Nephron progenitor cell (in vitro differentiated cells): ENCODE results near the gene MFF.

ENCODE experiments used
- DNase-seq: peaks from one replicate; pipeline ENCODE4 v3.0.0; 2021
- H3K27ac Mint-ChIP-seq: 2 replicates; pipeline ENCODE4 v1.8.0; 2021; ENCODE audit warnings: mild to moderate bottlenecking, moderate library complexity, mixed read lengths
- H3K27me3 Mint-ChIP-seq: 2 replicates; pipeline ENCODE4 v1.8.0; 2021; ENCODE audit warnings: mild to moderate bottlenecking, low read depth, mixed read lengths; ENCODE audit not compliant: poor library complexity
- H3K36me3 Mint-ChIP-seq: 2 replicates; pipeline ENCODE4 v1.8.0; 2021; ENCODE audit warnings: low read depth, mixed read lengths
- H3K4me1 Mint-ChIP-seq: 2 replicates; pipeline ENCODE4 v1.8.0; 2021; ENCODE audit warnings: mixed read lengths
- H3K4me3 Mint-ChIP-seq: 2 replicates; pipeline ENCODE4 v1.8.0; 2021; ENCODE audit warnings: mild to moderate bottlenecking, moderate library complexity, mixed read lengths
- H3K9me3 Mint-ChIP-seq: 2 replicates; pipeline ENCODE4 v1.8.0; 2021; ENCODE audit warnings: mild to moderate bottlenecking, moderate library complexity, mixed read lengths
- TF ChIP-seq, protein P1 (sequence below): fragments of 200-600 bp; sonication (generic); IDR thresholded peaks from 2 replicates; pipeline ENCODE4 v1.5.0; 2021; ENCODE audit warnings: antibody characterized with exemption

Gene MFF

GRCh38 chr2:227398684-227399670, 73.9 kb downstream of the MFF start:
- TF ChIP-seq, protein P1, sequence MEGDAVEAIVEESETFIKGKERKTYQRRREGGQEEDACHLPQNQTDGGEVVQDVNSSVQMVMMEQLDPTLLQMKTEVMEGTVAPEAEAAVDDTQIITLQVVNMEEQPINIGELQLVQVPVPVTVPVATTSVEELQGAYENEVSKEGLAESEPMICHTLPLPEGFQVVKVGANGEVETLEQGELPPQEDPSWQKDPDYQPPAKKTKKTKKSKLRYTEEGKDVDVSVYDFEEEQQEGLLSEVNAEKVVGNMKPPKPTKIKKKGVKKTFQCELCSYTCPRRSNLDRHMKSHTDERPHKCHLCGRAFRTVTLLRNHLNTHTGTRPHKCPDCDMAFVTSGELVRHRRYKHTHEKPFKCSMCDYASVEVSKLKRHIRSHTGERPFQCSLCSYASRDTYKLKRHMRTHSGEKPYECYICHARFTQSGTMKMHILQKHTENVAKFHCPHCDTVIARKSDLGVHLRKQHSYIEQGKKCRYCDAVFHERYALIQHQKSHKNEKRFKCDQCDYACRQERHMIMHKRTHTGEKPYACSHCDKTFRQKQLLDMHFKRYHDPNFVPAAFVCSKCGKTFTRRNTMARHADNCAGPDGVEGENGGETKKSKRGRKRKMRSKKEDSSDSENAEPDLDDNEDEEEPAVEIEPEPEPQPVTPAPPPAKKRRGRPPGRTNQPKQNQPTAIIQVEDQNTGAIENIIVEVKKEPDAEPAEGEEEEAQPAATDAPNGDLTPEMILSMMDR: no peak
- H3K36me3 Mint-ChIP-seq: no peaks in the 10 kb centered on the region
- no peak overlapping the region for H3K27ac Mint-ChIP-seq
- no peak overlapping the region for H3K4me3 Mint-ChIP-seq
- H3K27me3 Mint-ChIP-seq: peaks cover 14% of the 10 kb centered on the region
- H3K9me3 Mint-ChIP-seq: peaks cover 3% of the 10 kb centered on the region
- DNase-seq: no peak
- H3K4me1 Mint-ChIP-seq: no peaks in the 10 kb centered on the region

DNA sequence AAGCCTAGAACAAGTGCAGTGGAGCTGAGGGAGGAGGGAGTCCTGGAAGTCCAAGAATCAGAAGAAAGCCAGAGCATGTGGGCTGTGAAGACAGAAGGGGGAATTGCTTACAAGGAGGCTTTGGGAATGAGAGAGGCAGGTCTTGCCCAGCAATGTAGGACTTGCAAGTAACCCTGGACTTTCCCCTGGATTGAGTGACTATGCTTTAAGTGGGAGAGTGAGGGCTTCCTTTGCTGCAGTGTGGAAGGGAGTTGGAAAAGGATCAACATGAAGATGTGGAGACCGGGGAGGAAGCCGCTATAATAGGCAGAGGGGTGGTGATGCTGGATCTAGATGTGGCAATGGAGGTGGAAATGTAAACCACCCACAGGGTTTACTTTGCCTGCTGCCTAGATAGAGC, 76.5 kb downstream of the MFF start:
- H3K36me3 Mint-ChIP-seq: no peaks in the 10 kb centered on the region
- TF ChIP-seq, protein P1: no peak
- H3K9me3 Mint-ChIP-seq: peaks cover 3% of the 10 kb centered on the region
- no peak overlapping the region for H3K4me3 Mint-ChIP-seq
- H3K27ac Mint-ChIP-seq: no peak overlapping the region
- peaks cover 7% of the 10 kb centered on the region for H3K4me1 Mint-ChIP-seq
- H3K27me3 Mint-ChIP-seq: peaks cover 14% of the 10 kb centered on the region
- no peak for DNase-seq

DNA sequence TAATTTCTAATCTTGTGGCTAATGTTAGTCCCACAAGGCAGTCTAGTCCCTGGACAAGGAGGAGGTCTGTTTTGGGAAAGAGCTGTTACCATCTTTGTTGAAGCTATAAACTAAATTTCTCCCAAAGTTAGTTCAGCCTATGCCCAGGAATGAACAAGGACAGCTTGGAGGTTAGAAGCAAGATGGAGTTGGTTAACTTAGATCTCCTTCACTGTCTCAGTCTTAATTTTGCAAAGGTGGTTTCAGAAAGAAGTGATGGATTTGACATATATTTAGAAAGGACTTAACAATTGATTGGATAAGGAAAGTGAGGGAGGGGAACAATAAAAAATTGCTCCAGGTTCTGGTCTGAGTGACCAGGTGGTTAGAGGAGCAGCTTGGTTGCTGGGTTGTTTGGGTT, 77.3 kb downstream of the MFF start:
- TF ChIP-seq, protein P1: no peak
- Mint-ChIP-seq H3K27me3 (peaks cover 14% of the 10 kb centered on the region), H3K4me1 (peaks cover 12% of the 10 kb centered on the region), H3K9me3 (peaks cover 3% of the 10 kb centered on the region), H3K36me3 (no peaks in the 10 kb centered on the region), H3K27ac (no peak overlapping the region), H3K4me3 (no peak overlapping the region)
- no peak for DNase-seq

DNA sequence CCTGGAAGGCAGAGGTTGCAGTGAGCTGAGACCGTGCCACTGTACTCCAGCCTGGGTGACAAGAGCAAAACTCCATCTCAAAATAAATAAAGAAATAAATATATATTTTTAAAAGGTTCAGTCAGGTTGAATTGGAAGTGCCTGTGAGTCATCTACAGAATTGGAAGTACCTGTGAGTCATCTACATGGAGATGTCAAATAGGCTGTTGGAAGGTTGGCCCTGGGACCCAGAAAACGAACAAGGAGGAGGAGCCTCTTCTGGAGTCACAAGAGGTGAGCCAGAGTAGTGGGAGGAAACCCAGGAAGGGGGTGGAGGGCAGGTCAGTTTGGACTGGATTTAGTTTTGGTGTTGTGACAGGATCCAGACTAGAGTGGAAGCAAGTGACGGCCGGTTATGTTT, 77.9 kb downstream of the MFF start:
- peaks cover 17% of the 10 kb centered on the region for H3K4me1 Mint-ChIP-seq
- no peaks in the 10 kb centered on the region for H3K36me3 Mint-ChIP-seq
- H3K4me3 Mint-ChIP-seq: no peak overlapping the region
- peaks cover 14% of the 10 kb centered on the region for H3K27me3 Mint-ChIP-seq
- no peak overlapping the region for H3K27ac Mint-ChIP-seq
- peaks cover 3% of the 10 kb centered on the region for H3K9me3 Mint-ChIP-seq
- TF ChIP-seq, protein P1: no peak
- no peak for DNase-seq

DNA sequence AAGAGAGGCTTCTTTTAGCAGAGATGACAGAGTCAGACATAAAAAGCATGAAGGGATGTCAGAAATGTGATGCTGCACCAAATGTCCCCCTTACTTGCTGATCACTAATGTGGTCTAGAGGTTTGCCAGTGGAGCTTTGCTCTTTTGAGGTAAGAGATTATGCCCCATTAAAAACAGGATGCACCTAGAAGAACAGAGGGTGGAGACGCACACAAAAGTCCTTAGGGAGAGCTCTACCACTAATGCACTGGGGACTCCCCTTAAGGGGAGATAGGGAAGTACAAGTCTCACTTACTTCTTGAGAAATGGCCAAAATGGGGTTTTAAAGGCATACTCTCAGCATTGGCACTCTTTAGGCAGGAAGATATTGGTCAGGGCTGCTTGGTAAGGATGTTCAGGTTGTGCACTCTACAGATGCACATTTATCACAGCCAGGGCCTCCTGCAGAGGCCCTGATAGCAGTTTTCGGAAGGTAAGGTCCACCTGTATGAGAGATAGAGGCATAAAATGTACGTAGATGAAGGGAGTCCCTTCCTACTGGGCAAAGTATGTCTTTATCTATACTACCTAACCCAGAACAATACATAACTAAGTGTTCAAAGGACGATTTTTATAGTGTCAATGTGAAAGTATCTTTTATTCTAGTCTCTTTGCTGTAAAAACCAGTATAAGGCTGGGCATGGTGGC, 79.7 kb downstream of the MFF start:
- H3K27ac Mint-ChIP-seq: no peak overlapping the region
- TF ChIP-seq, protein P1: no peak
- peaks cover 17% of the 10 kb centered on the region for H3K4me1 Mint-ChIP-seq
- no peaks in the 10 kb centered on the region for H3K36me3 Mint-ChIP-seq
- H3K27me3 Mint-ChIP-seq: peaks cover 10% of the 10 kb centered on the region
- H3K4me3 Mint-ChIP-seq: no peak overlapping the region
- peaks cover 3% of the 10 kb centered on the region for H3K9me3 Mint-ChIP-seq
- DNase-seq: no peak
